Caco-2 (cell line): ENCODE measurements around the gene L1TD1. TPM values are rescaled to one million over a fixed set of nuclear protein-coding genes. Genes with fewer than 3 reads are reported as not detected.

ENCODE experiments used
- BruUV-seq: library from RNA; stranded (reverse); fragments of 400-500 nt; replicated peaks from 2 replicates; lab custom pipeline; 2021; lab: Mats Ljungman, UMichigan
- CTCF ChIA-PET: fragments of 300-600 bp; sonication (Branson Sonifier 250); formaldehyde crosslinking; loops from one replicate; lab custom pipeline; 2022; ENCODE audit warnings: antibody characterized with exemption; lab: Charles Lee
- POLR2A ChIA-PET: fragments of 300-600 bp; sonication (Branson Sonifier 250); formaldehyde crosslinking; loops from one replicate; lab custom pipeline; 2022; ENCODE audit warnings: antibody characterized with exemption; lab: Charles Lee
- DNase-seq, 2 experiments: peaks; one replicate each; pipeline versions ENCODE4 v3.0.0 to v3.0.0-alpha.2; 2020 to 2022
- H3K27me3 ChIP-seq: replicated peaks from 2 replicates; pipeline ENCODE4 v1.6.0; 2011; ENCODE audit warnings: low read length; ENCODE audit not compliant: control insufficient read depth, insufficient read depth
- H3K36me3 ChIP-seq: 2 replicates; pipeline ENCODE4 v1.5.1; 2011; ENCODE audit warnings: low read length; ENCODE audit not compliant: control insufficient read depth, insufficient read depth
- H3K4me1 ChIP-seq: fragments of 250-450 bp; sonication (Bioruptor Pico); 2 replicates; pipeline ENCODE4 v1.5.1; 2020; ENCODE audit warnings: mild to moderate bottlenecking
- H3K4me3 ChIP-seq: 2 replicates; pipeline ENCODE4 v1.5.1; 2011; ENCODE audit warnings: low read depth, mild to moderate bottlenecking, control low read depth, low read length
- H3K9me3 ChIP-seq: fragments of 250-450 bp; sonication (Bioruptor Pico); 2 replicates; pipeline ENCODE4 v1.5.1; 2020; ENCODE audit warnings: mild to moderate bottlenecking, moderate library complexity
- H3K27ac Mint-ChIP-seq: one replicate; pipeline ENCODE4 v1.8.0; 2022; ENCODE audit warnings: mixed read lengths; ENCODE audit not compliant: unreplicated experiment
- H3K27me3 Mint-ChIP-seq: one replicate; pipeline ENCODE4 v1.8.0; 2022; ENCODE audit warnings: mixed read lengths; ENCODE audit not compliant: insufficient read depth, unreplicated experiment
- H3K36me3 Mint-ChIP-seq: one replicate; pipeline ENCODE4 v1.8.0; 2022; ENCODE audit warnings: mild to moderate bottlenecking, mixed read lengths; ENCODE audit not compliant: insufficient read depth, unreplicated experiment
- H3K4me1 Mint-ChIP-seq: one replicate; pipeline ENCODE4 v1.8.0; 2022; ENCODE audit warnings: low read depth, mixed read lengths; ENCODE audit not compliant: unreplicated experiment
- H3K4me3 Mint-ChIP-seq: one replicate; pipeline ENCODE4 v1.8.0; 2022; ENCODE audit warnings: mild to moderate bottlenecking, moderate library complexity, mixed read lengths; ENCODE audit not compliant: unreplicated experiment
- H3K9me3 Mint-ChIP-seq: one replicate; pipeline ENCODE4 v1.8.0; 2022; ENCODE audit warnings: mixed read lengths; ENCODE audit not compliant: unreplicated experiment
- intact Hi-C: fragments of 100-400 bp; cut with micrococcal nuclease; formaldehyde crosslinking; loops from one replicate; pipeline ENCODE4 v1.10.0; 2022; ENCODE audit not compliant: unreplicated experiment
- total RNA-seq: library from RNA; stranded (reverse); gene quantifications from 2 replicates; pipeline ENCODE4 v1.2.3, GENCODE V29; 2022
- TF ChIP-seq, protein P1 (sequence below), 2 experiments: fragments of 200-600 bp in 1 of 2; IDR thresholded peaks; 1 replicate in 1 of 2; 2 replicates in 1 of 2; pipeline versions ENCODE4 v1.5.1 to v1.8.0; 2011 to 2022; ENCODE audit warnings: antibody characterized with exemption in 1 of 2, control low read depth in 1 of 2, inconsistent platforms in 1 of 2, low read depth in 1 of 2, low read length in 1 of 2, mild to moderate bottlenecking in 1 of 2, moderate library complexity in 1 of 2; ENCODE audit not compliant: insufficient read depth in 1 of 2, severe bottlenecking in 1 of 2, unreplicated experiment in 1 of 2

Gene L1TD1
- total RNA-seq, 1 experiment from 2014 or later = 0.29 TPM

GRCh38 chr1:62228883-62229187 lies 34.2 kb downstream of the L1TD1 start:
- CTCF ChIA-PET = interaction anchor here (0.6 to 1.4 kb wide), 2 partner anchors 53 to 98 kb away, joined by 3 to 7 read pairs; no protein-coding TSS in a partner anchor
- TF ChIP-seq, protein P1, sequence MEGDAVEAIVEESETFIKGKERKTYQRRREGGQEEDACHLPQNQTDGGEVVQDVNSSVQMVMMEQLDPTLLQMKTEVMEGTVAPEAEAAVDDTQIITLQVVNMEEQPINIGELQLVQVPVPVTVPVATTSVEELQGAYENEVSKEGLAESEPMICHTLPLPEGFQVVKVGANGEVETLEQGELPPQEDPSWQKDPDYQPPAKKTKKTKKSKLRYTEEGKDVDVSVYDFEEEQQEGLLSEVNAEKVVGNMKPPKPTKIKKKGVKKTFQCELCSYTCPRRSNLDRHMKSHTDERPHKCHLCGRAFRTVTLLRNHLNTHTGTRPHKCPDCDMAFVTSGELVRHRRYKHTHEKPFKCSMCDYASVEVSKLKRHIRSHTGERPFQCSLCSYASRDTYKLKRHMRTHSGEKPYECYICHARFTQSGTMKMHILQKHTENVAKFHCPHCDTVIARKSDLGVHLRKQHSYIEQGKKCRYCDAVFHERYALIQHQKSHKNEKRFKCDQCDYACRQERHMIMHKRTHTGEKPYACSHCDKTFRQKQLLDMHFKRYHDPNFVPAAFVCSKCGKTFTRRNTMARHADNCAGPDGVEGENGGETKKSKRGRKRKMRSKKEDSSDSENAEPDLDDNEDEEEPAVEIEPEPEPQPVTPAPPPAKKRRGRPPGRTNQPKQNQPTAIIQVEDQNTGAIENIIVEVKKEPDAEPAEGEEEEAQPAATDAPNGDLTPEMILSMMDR (IDR thresholded peaks at IDR 0.05; ENCODE audit: insufficient read depth in 1 of 2, low read depth in 1 of 2, low read length in 1 of 2, severe bottlenecking in 1 of 2, unreplicated experiment in 1 of 2) = no peak
- H3K9me3 ChIP-seq = no peaks in the 10 kb centered on the region

GRCh38 chr1:62229468-62229867 lies 34.8 kb downstream of the L1TD1 start:
- CTCF ChIA-PET = interaction anchor here (0.6 to 1.4 kb wide), 2 partner anchors 54 to 97 kb away, joined by 3 to 7 read pairs; no protein-coding TSS in a partner anchor

More at GRCh38 chr1:62228883-62229187, 34.2 kb downstream of the L1TD1 start:
- no peaks in the 10 kb centered on the region for H3K27me3 ChIP-seq
- POLR2A ChIA-PET = no interaction called here
- Mint-ChIP-seq H3K27ac (peak overlapping the region; percentile 55), H3K36me3 (peaks cover 24% of the 10 kb centered on the region), H3K4me3 (no peak overlapping the region), H3K27me3 (no peaks in the 10 kb centered on the region), H3K9me3 (no peaks in the 10 kb centered on the region), H3K4me1 (peaks cover 27% of the 10 kb centered on the region)
- H3K36me3 ChIP-seq = no peaks in the 10 kb centered on the region
- H3K4me3 ChIP-seq = no peak overlapping the region
- no peak for DNase-seq
- H3K4me1 ChIP-seq = peaks cover 33% of the 10 kb centered on the region
- intact Hi-C loops = no loop called here
- no TSS peak for BruUV-seq

DNA sequence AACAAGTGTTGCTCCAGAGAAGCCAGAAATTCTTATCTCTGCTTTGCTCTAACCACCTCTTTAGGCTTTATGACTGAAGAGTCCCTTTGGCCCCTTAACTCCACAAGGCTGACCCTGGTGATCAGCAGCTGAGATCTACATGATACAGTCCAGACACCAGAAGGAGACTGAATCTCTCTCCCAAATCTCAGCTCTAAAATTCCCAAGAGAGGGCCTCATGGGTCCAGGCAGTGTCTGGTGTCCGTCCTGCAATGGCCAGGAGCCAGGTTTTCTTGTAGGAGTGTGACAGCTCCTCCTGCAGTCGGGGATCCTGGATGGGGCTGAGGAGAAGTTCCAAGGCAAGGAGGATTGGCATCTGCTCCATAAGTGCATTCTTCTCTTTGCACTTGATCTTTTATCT lies 35.3 kb downstream of the L1TD1 start:
- Mint-ChIP-seq H3K27ac (peak overlapping the region; percentile 73), H3K36me3 (peaks cover 34% of the 10 kb centered on the region), H3K4me3 (no peak overlapping the region), H3K4me1 (peaks cover 33% of the 10 kb centered on the region), H3K27me3 (no peaks in the 10 kb centered on the region), H3K9me3 (no peaks in the 10 kb centered on the region)
- POLR2A ChIA-PET = no interaction called here
- Histone ChIP-seq H3K27me3 (no peaks in the 10 kb centered on the region), H3K4me1 (peaks cover 33% of the 10 kb centered on the region), H3K4me3 (no peak overlapping the region), H3K9me3 (no peaks in the 10 kb centered on the region), H3K36me3 (no peaks in the 10 kb centered on the region)
- no TSS peak for BruUV-seq
- TF ChIP-seq, protein P1 (IDR thresholded peaks at IDR 0.05; ENCODE audit: insufficient read depth in 1 of 2, low read depth in 1 of 2, low read length in 1 of 2, severe bottlenecking in 1 of 2, unreplicated experiment in 1 of 2) = no peak
- DNase-seq = no peak
- intact Hi-C loops = no loop called here
- CTCF ChIA-PET = interaction anchor here (1.4 kb wide), 1 partner anchor 54 kb away, joined by 7 read pairs; no protein-coding TSS in a partner anchor

More at GRCh38 chr1:62229468-62229867, 34.8 kb downstream of the L1TD1 start:
- peaks cover 30% of the 10 kb centered on the region for H3K4me1 Mint-ChIP-seq
- POLR2A ChIA-PET = no interaction called here
- Histone ChIP-seq H3K36me3 (no peaks in the 10 kb centered on the region), H3K4me1 (peaks cover 33% of the 10 kb centered on the region), H3K4me3 (no peak overlapping the region), H3K9me3 (no peaks in the 10 kb centered on the region), H3K27me3 (no peaks in the 10 kb centered on the region)
- no peaks in the 10 kb centered on the region for H3K9me3 Mint-ChIP-seq
- DNase-seq = no peak
- H3K27ac Mint-ChIP-seq = no peak overlapping the region
- peaks cover 30% of the 10 kb centered on the region for H3K36me3 Mint-ChIP-seq
- H3K4me3 Mint-ChIP-seq = no peak overlapping the region
- TF ChIP-seq, protein P1 (IDR thresholded peaks at IDR 0.05; ENCODE audit: insufficient read depth in 1 of 2, low read depth in 1 of 2, low read length in 1 of 2, severe bottlenecking in 1 of 2, unreplicated experiment in 1 of 2) = no peak
- BruUV-seq = no TSS peak
- no peaks in the 10 kb centered on the region for H3K27me3 Mint-ChIP-seq
- intact Hi-C loops = no loop called here
